ENCODE data around the gene HOXB9.
A peak's percentile ranks its signal among the peaks of the same experiment; 100 is the strongest.

HOXB9 gene

DNA sequence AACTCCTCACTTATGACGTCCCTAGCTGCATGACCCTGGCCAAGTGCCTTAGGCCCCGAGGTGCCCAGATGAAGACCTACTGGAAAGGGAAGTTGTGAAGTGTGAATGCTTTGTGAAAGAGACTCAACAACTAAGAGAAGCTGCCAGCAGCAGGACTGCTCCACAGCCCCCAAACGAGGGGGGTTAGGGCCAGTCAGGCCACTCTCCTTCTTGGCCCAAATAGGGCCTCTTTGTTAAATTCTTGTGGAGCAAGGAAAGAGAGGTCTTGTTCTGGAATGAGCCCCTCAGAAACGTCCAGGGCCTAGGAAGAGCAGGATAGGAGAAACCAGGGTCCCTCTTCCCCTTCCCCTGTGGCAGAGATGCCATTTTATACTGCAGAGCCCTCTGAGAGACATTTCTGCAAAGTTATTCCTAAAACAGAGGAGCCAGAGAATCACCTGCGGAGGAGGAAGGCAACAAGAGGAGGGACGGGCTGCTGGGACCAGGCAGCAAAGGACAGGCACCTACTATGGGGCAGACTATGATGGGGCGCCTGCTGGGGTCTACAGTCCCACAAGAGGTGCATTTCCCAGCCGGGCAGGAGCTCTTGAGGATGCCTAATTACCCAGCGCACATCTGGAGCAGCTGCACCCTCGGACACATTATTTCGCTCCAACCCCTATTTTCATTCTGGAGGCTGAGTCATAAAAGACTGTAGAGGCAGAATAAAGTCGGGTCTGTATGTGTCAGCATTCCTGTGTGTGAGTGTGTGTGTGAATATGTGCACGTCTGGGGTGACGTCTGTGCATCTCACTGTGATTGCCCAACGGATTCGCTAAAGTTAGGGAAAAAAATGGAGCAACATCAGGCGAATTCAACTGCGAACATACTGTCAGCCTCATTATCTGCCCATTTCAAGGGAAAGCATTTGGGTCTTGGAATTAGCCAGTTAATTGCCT, 11.4 kb upstream of the HOXB9 start:
- CTCF ChIA-PET: interaction anchor here (0.7 to 2.9 kb wide), 9 partner anchors 7 to 49 kb away, joined by 3 to 23 read pairs (median 6); partner anchors contain the start of gene HOXB9
- no peak for DNase-seq (ENCODE audit: extremely low spot score)
- POLR2A ChIA-PET: interaction anchor here (0.7 to 1.9 kb wide), 3 partner anchors 8 to 22 kb away, joined by 3 to 23 read pairs (median 3); partner anchors contain the start of genes HOXB8 and HOXB9
- no peak for TF ChIP-seq FOXK2 (IDR thresholded peaks at IDR 0.05)

DNA sequence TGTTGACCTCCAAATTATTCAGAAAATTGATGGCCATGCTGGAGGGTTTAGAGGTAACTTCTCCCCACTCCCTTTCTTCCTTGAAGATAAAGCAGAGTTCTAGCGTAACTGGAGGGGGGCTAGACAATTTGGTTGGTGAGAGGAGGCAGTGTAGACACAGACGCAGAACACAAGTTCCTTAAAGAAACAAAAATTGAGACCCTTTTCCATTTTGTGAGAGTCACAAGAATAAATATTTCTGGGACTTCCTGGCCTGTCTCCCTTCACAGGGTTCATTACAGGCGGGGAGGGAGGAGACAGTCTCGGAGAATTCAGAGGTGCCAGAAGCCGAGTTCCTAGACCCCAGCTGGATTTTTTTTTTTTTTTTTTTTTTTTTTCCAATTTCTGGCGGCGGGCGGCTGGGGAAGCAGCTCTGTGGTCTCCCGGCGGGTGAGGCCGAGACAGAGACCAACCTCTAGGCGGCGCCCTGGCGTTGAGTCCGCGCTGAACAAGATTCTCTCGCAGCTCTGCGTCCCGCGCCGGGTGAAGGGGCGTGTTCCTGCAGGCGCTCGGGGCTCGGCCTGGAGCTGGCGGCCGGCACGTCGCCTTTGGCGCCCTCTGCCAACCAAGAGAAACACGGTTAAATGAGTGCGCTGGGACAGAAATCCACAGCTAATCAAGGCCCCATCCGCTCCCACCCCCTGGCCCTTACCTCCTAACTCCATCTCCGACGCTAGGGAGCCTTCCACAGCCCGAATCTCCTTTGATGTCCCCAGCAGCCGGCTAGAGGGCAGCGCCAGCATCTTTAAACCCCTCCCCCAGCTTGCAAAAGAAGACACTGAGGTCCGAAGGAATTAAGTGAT, 10.2 kb upstream of the HOXB9 start:
- ChIA-PET CTCF (interaction anchor here (0.5 to 2.9 kb wide), 15 partner anchors 8 to 303 kb away, joined by 3 to 23 read pairs (median 6); partner anchors contain the start of gene HOXB9), POLR2A (interaction anchor here (1.3 to 1.9 kb wide), 3 partner anchors 10 to 21 kb away, joined by 3 to 23 read pairs (median 4); partner anchors contain the start of genes HOXB8 and HOXB9)
- peak; percentile 78 for DNase-seq (ENCODE audit: extremely low spot score)
- peak; percentile 92 for TF ChIP-seq ZNF384 (IDR thresholded peaks at IDR 0.05)
- TF ChIP-seq, protein P1, sequence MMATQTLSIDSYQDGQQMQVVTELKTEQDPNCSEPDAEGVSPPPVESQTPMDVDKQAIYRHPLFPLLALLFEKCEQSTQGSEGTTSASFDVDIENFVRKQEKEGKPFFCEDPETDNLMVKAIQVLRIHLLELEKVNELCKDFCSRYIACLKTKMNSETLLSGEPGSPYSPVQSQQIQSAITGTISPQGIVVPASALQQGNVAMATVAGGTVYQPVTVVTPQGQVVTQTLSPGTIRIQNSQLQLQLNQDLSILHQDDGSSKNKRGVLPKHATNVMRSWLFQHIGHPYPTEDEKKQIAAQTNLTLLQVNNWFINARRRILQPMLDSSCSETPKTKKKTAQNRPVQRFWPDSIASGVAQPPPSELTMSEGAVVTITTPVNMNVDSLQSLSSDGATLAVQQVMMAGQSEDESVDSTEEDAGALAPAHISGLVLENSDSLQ (IDR thresholded peaks at IDR 0.05): no peak

DNA sequence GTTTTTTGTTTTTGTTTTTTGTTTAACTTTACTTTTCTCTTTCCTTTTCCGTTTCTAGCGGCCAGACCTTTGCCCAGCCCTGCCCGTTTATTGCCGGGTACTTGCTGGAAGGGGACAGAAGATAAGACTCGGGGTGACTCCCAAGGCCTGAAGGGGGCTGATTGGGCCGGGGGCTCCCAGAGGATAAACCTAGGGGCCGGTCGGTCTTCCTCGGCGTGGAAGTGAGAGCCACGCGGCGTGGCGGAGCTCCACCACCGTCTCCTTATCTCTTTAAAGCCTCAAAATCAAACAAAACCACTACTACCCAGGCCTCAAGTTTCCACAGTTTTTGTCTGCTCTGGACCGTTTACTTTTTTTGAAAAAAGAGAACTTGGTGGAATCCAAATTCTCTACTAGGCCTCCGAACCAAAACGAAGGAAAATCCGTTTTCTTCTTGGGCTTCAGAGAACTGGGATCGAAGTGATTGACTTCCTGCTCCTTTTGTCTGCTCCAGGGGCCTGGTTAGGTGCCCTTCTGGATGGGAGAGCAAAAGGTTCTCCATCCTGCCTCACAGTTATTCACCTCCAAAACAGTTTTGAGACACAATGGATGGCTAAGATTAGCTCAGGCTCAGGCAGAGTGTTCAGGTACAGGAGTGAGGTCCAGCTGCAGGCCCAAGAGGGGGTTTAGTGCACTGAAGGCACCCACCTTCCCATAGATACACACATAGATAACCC, 8.5 kb upstream of the HOXB9 start:
- no peak for DNase-seq (ENCODE audit: extremely low spot score)
- ChIA-PET POLR2A (no interaction called here), CTCF (no interaction called here)
- TF ChIP-seq SUZ12 (IDR thresholded peaks at IDR 0.05): no peak
- TF ChIP-seq ELF4 (IDR thresholded peaks at IDR 0.05): no peak
- no peak for TF ChIP-seq L3MBTL2 (conservative IDR thresholded peaks at IDR 0.05)
- no peak for TF ChIP-seq FOXM1 (IDR thresholded peaks at IDR 0.05; ENCODE audit: borderline replicate concordance)
- TF ChIP-seq CTBP1 (IDR thresholded peaks at IDR 0.05; ENCODE audit: borderline replicate concordance): no peak
- TF ChIP-seq LEF1 (IDR thresholded peaks at IDR 0.05; ENCODE audit: borderline replicate concordance): no peak
- TF ChIP-seq, protein P1 (IDR thresholded peaks at IDR 0.05): no peak
- no peak for TF ChIP-seq ARNT (IDR thresholded peaks at IDR 0.05)
- no peak for TF ChIP-seq TARDBP (IDR thresholded peaks at IDR 0.05)

DNA sequence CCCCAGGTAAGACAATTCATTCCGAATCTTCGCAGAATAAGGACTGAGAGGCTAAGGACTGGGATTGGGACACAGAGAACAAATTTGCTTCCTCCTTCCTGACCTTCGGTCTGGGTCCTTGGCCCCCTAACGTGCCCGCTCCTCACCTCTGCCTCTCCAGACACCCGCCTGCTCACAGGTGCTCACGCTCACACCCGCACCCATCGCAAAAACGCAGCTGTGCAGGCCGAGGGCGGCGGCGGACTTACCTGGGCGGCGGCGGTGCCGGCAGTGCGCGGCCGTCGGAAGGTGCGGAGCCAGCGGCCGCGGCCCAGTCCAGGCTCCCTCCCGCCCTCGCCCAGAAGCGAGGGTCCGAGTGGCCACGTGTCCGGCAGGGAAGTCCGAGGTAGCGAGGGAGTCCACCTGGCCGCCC, 7.1 kb upstream of the HOXB9 start:
- no peak for DNase-seq (ENCODE audit: extremely low spot score)
- TF ChIP-seq SP1 (IDR thresholded peaks at IDR 0.05) (no peak), ARNT (IDR thresholded peaks at IDR 0.05) (no peak), FOXA1 (IDR thresholded peaks at IDR 0.05) (no peak), CTBP1 (IDR thresholded peaks at IDR 0.05; ENCODE audit: borderline replicate concordance) (no peak), FOXK2 (IDR thresholded peaks at IDR 0.05) (no peak), TARDBP (IDR thresholded peaks at IDR 0.05) (no peak), BHLHE40 (IDR thresholded peaks at IDR 0.05; ENCODE audit: borderline replicate concordance) (no peak), L3MBTL2 (conservative IDR thresholded peaks at IDR 0.05) (no peak), SUZ12 (IDR thresholded peaks at IDR 0.05) (no peak), HDGF (IDR thresholded peaks at IDR 0.05; ENCODE audit: borderline replicate concordance) (no peak), FOXM1 (IDR thresholded peaks at IDR 0.05; ENCODE audit: borderline replicate concordance) (no peak), NFRKB (IDR thresholded peaks at IDR 0.05) (no peak), LEF1 (IDR thresholded peaks at IDR 0.05; ENCODE audit: borderline replicate concordance) (no peak), ELF4 (IDR thresholded peaks at IDR 0.05) (no peak)
- TF ChIP-seq, protein P1 (IDR thresholded peaks at IDR 0.05): no peak
- ChIA-PET CTCF (interaction anchor here (1.6 kb wide), 1 partner anchor 46 kb away, joined by 4 read pairs; no protein-coding TSS in a partner anchor), POLR2A (interaction anchor here (1.3 to 1.4 kb wide), 2 partner anchors 12 kb away, joined by 6 to 7 read pairs; no protein-coding TSS in a partner anchor)

DNA sequence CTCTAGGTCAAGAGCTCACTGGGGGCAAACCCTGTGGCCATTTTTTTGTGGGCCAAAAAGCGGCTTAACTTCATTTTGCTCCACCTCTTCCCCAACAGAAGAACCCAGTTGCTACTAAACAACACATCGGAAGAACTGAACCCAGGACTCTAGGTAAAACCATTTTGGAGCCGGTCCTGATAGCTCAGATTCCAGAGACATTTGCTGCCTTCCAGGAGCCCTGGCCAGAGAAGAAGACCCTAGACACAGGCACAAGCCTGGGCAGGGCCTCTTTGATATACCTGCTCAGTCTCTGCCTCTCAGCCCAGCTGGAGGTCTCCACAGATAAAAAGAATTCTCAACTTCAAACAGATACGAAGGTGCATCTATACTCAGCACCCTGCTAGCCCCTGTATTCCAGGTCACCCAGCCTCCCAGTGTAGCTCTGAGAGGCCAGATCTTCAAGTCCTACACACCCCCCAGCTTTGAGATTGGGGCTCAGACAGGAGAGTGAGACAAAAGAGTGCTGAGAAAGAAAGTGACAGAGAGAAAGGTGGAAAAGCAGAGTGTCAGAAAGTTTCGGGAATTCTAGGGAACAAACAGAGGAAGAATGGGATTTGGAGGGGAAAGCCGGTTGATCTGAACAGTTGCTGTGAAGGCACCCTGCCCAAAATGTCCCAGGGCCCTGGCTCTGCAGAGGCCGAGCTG, 6.6 kb upstream of the HOXB9 start:
- DNase-seq (ENCODE audit: extremely low spot score): no peak
- ChIA-PET CTCF (interaction anchor here (0.6 to 1.6 kb wide), 3 partner anchors 39 to 58 kb away, joined by 4 read pairs; no protein-coding TSS in a partner anchor), POLR2A (interaction anchor here (1.0 to 1.4 kb wide), 4 partner anchors 9 to 364 kb away, joined by 3 to 7 read pairs (median 6); no protein-coding TSS in a partner anchor)
- TF ChIP-seq ZNF384 (IDR thresholded peaks at IDR 0.05) (no peak), SUZ12 (IDR thresholded peaks at IDR 0.05) (no peak), FOXM1 (IDR thresholded peaks at IDR 0.05; ENCODE audit: borderline replicate concordance) (no peak), LEF1 (IDR thresholded peaks at IDR 0.05; ENCODE audit: borderline replicate concordance) (no peak), TARDBP (IDR thresholded peaks at IDR 0.05) (no peak), L3MBTL2 (conservative IDR thresholded peaks at IDR 0.05) (no peak), FOXK2 (IDR thresholded peaks at IDR 0.05) (no peak), CTBP1 (IDR thresholded peaks at IDR 0.05; ENCODE audit: borderline replicate concordance) (no peak), SP1 (IDR thresholded peaks at IDR 0.05) (no peak), BHLHE40 (IDR thresholded peaks at IDR 0.05; ENCODE audit: borderline replicate concordance) (no peak)
- TF ChIP-seq, protein P1 (IDR thresholded peaks at IDR 0.05): no peak
